HCT116 (cell line): ENCODE results near the gene TMEM150C. TPM values are rescaled to one million over a fixed set of nuclear protein-coding genes. Genes with fewer than 3 reads are reported as not detected.

ENCODE experiments used
- ATAC-seq: fragments of 200-7000 bp; cut with Tn5 transposase; 2 replicates; pipeline ENCODE4 v1.9.1; 2020; ENCODE audit warnings: mild to moderate bottlenecking, moderate library complexity
- BruUV-seq: library from RNA; stranded (reverse); fragments of 400-500 nt; replicated peaks from 2 replicates; lab custom pipeline; 2021; lab: Mats Ljungman, UMichigan
- CTCF ChIA-PET: fragments of 300-600 bp; sonication (Branson Sonifier 250); formaldehyde crosslinking; loops from one replicate; lab custom pipeline; 2021; ENCODE audit warnings: antibody characterized with exemption; lab: Charles Lee
- POLR2A ChIA-PET: fragments of 300-600, 350-600 bp; sonication (Branson Sonifier 250); formaldehyde crosslinking; loops from one replicate; lab custom pipeline; 2021; ENCODE audit warnings: antibody characterized with exemption; lab: Charles Lee
- RAD21 ChIA-PET, 2 experiments: fragments of 300-600 bp; sonication (Branson Sonifier 250); formaldehyde crosslinking; loops; one replicate each; lab custom pipeline; 2023; ENCODE audit warnings: low total read pairs in 2 of 2; ENCODE audit not compliant: uncharacterized antibody in 2 of 2, unreplicated experiment in 2 of 2, low non-redundant PET in 1 of 2; lab: Charles Lee
- DNase-seq: peaks from one replicate; pipeline ENCODE4 v3.0.0-alpha.2; 2010; ENCODE audit warnings: low read depth, low spot score
- H2AFZ ChIP-seq: fragments of 200-600 bp; shearing (Covaris generic), sonication (generic); 2 replicates; pipeline ENCODE4 v1.6.1; 2017; ENCODE audit warnings: low read depth, mixed run types, mixed read lengths, antibody characterized with exemption, low read length; ENCODE audit not compliant: poor library complexity, severe bottlenecking
- H3K27ac ChIP-seq: 2 replicates; pipeline ENCODE4 v1.5.1; 2012; ENCODE audit warnings: low read depth, low read length
- H3K27me3 ChIP-seq: fragments of 200-600 bp; sonication (generic); 2 replicates; pipeline ENCODE4 v1.6.1; 2016; ENCODE audit warnings: mixed run types, low read length, mixed read lengths; ENCODE audit not compliant: insufficient read depth
- H3K36me3 ChIP-seq, 2 experiments: fragments of 200-500 bp in 1 of 2; fragments of 200-600 bp in 1 of 2; sonication (Bioruptor generic) in 1 of 2; sonication (generic) in 1 of 2; 2 replicates each; pipeline versions ENCODE4 v1.5.1 to v1.6.1; 2014 to 2016; ENCODE audit warnings: low read length in 2 of 2, inconsistent platforms in 1 of 2, mixed read lengths in 1 of 2, mixed run types in 1 of 2; ENCODE audit not compliant: insufficient read depth in 2 of 2, control insufficient read depth in 1 of 2
- H3K4me1 ChIP-seq, 2 experiments: fragments of 200-600 bp in 1 of 2; sonication (generic) in 1 of 2; 2 replicates each; pipeline versions ENCODE4 v1.5.1 to v1.6.1; 2012 to 2017; ENCODE audit warnings: low read length in 2 of 2, inconsistent platforms in 1 of 2, mild to moderate bottlenecking in 1 of 2, mixed read lengths in 1 of 2, mixed run types in 1 of 2, moderate library complexity in 1 of 2; ENCODE audit not compliant: insufficient read depth in 2 of 2, control insufficient read depth in 1 of 2
- H3K4me2 ChIP-seq: fragments of 200-600 bp; sonication (generic); 2 replicates; pipeline ENCODE4 v1.6.1; 2017; ENCODE audit warnings: mixed run types, low read length, mixed read lengths
- H3K4me3 ChIP-seq, 2 experiments: fragments of 200-600 bp in 1 of 2; sonication (generic) in 1 of 2; replicated peaks in 1 of 2; 2 replicates each; pipeline ENCODE4 v1.5.1; 2011 to 2016; ENCODE audit warnings: low read length in 2 of 2, control low read depth in 1 of 2, low read depth in 1 of 2, mild to moderate bottlenecking in 1 of 2, mixed read lengths in 1 of 2, mixed run types in 1 of 2
- H3K79me2 ChIP-seq: fragments of 200-600 bp; sonication (generic); 2 replicates; pipeline ENCODE4 v1.6.1; 2017; ENCODE audit warnings: mild to moderate bottlenecking, mixed run types, low read length, moderate library complexity, mixed read lengths; ENCODE audit not compliant: insufficient read depth
- H3K9ac ChIP-seq: fragments of 200-600 bp; sonication (generic); 2 replicates; pipeline ENCODE4 v1.6.1; 2016; ENCODE audit warnings: low read length, mixed read lengths
- H3K9me2 ChIP-seq: fragments of 200-600 bp; sonication (generic), shearing (Covaris generic); 2 replicates; pipeline ENCODE4 v1.6.1; 2017; ENCODE audit warnings: mixed run types, mild to moderate bottlenecking, moderate library complexity; ENCODE audit not compliant: insufficient read depth
- H3K9me3 ChIP-seq, 2 experiments: fragments of 200-500 bp in 1 of 2; fragments of 200-600 bp in 1 of 2; sonication (Bioruptor generic) in 1 of 2; sonication (generic) in 1 of 2; 2 replicates each; pipeline ENCODE4 v1.6.1; 2014 to 2017; ENCODE audit warnings: low read length in 2 of 2, mixed read lengths in 2 of 2, inconsistent platforms in 1 of 2, low read depth in 1 of 2, mild to moderate bottlenecking in 1 of 2, mixed run types in 1 of 2, moderate library complexity in 1 of 2; ENCODE audit not compliant: control insufficient read depth in 1 of 2, insufficient read depth in 1 of 2
- H4K20me1 ChIP-seq: fragments of 200-600 bp; sonication (generic), shearing (Covaris generic); 2 replicates; pipeline ENCODE4 v1.6.1; 2017; ENCODE audit warnings: mixed run types, mild to moderate bottlenecking, moderate library complexity; ENCODE audit not compliant: insufficient read depth
- CBX3 ChIP-seq: IDR thresholded peaks from 2 replicates; pipeline ENCODE4 v1.6.1; 2012; ENCODE audit warnings: low read depth
- CEBPB ChIP-seq: IDR thresholded peaks from 2 replicates; pipeline ENCODE4 v1.6.1; 2012; ENCODE audit warnings: low read depth
- CTCF ChIP-seq, 3 experiments: fragments of 200-600 bp in 1 of 3; sonication (generic) in 1 of 3; IDR thresholded peaks in 2 of 3; conservative IDR thresholded peaks in 1 of 3; 2 replicates each; pipeline ENCODE4 v1.5.1; 2012 to 2017; ENCODE audit warnings: low read depth in 2 of 3, low read length in 2 of 3, antibody characterized with exemption in 1 of 3, borderline replicate concordance in 1 of 3, control low read depth in 1 of 3, mild to moderate bottlenecking in 1 of 3, mixed read lengths in 1 of 3, mixed run types in 1 of 3, moderate library complexity in 1 of 3; ENCODE audit not compliant: insufficient read depth in 1 of 3
- ELF1 ChIP-seq: IDR thresholded peaks from 2 replicates; pipeline ENCODE4 v1.6.1; 2012; ENCODE audit warnings: low read depth, borderline replicate concordance
- EZH2phosphoT487 ChIP-seq: fragments of 200-600 bp; IDR thresholded peaks from 2 replicates; pipeline ENCODE4 v1.6.1; 2018; ENCODE audit warnings: antibody characterized with exemption, borderline replicate concordance
- FOSL1 ChIP-seq: IDR thresholded peaks from 2 replicates; pipeline ENCODE4 v1.6.1; 2012; ENCODE audit warnings: low read depth
- POLR2AphosphoS5 ChIP-seq: IDR thresholded peaks from 2 replicates; pipeline ENCODE4 v1.6.1; 2011; ENCODE audit warnings: mild to moderate bottlenecking, low read depth, low read length, moderate library complexity
- RAD21 ChIP-seq: IDR thresholded peaks from 2 replicates; pipeline ENCODE4 v1.6.1; 2012; ENCODE audit warnings: low read depth, mild to moderate bottlenecking
- REST ChIP-seq: IDR thresholded peaks from 2 replicates; pipeline ENCODE4 v1.6.1; 2012; ENCODE audit warnings: low read depth
- TCF7L2 ChIP-seq: IDR thresholded peaks from 2 replicates; pipeline ENCODE4 v1.7.0; 2011; ENCODE audit warnings: borderline replicate concordance, inconsistent platforms; ENCODE audit not compliant: insufficient read depth, insufficient read length; ENCODE audit errors: extremely low read depth
- YY1 ChIP-seq: IDR thresholded peaks from 2 replicates; pipeline ENCODE4 v1.6.1; 2011; ENCODE audit warnings: low read length, low read depth, moderate library complexity, mild to moderate bottlenecking; ENCODE audit not compliant: insufficient replicate concordance; ENCODE audit errors: extremely low read depth
- intact Hi-C: fragments of 100-400 bp; cut with micrococcal nuclease; formaldehyde crosslinking; loops from 2 replicates; pipeline ENCODE4 v1.10.0; 2022
- total RNA-seq: library from RNA; stranded (reverse); gene quantifications from one replicate; pipeline ENCODE4 v1.2.1, GENCODE V29; 2021; ENCODE audit not compliant: unreplicated experiment
- TF ChIP-seq, protein P1 (sequence below): IDR thresholded peaks from 2 replicates; pipeline ENCODE4 v1.6.1; 2011; ENCODE audit warnings: mild to moderate bottlenecking, low read length, moderate library complexity; ENCODE audit not compliant: insufficient replicate concordance; ENCODE audit errors: extremely low read depth
- TF ChIP-seq, protein P2 (sequence below): IDR thresholded peaks from 2 replicates; pipeline ENCODE4 v1.6.1; 2012

TMEM150C gene
- total RNA-seq, 1 experiment from 2014 or later = 1.2 TPM

- Histone ChIP-seq H2AFZ (no peak overlapping the region), H3K9me2 (no peaks in the 10 kb centered on the region), H3K4me1 (no peaks in the 10 kb centered on the region), H4K20me1 (no peaks in the 10 kb centered on the region), H3K9ac (no peak overlapping the region), H3K4me2 (no peak overlapping the region), H3K79me2 (no peaks in the 10 kb centered on the region), H3K9me3 (no peaks in the 10 kb centered on the region), H3K4me3 (no peak overlapping the region), H3K27ac (no peak overlapping the region), H3K36me3 (no peaks in the 10 kb centered on the region), H3K27me3 (0 out of 2 replicates have a peak, but pooled peaks cover 10% of the 10 kb centered on the region)
- intact Hi-C loops = loop anchor here (5.0 kb wide), 1 partner anchor 137 kb away; no protein-coding TSS in a partner anchor
- peak; percentile 1 for DNase-seq
- CTCF ChIA-PET = interaction anchor here (2.1 kb wide), 1 partner anchor 137 kb away, joined by 9 read pairs; no protein-coding TSS in a partner anchor
- TF ChIP-seq, protein P1, sequence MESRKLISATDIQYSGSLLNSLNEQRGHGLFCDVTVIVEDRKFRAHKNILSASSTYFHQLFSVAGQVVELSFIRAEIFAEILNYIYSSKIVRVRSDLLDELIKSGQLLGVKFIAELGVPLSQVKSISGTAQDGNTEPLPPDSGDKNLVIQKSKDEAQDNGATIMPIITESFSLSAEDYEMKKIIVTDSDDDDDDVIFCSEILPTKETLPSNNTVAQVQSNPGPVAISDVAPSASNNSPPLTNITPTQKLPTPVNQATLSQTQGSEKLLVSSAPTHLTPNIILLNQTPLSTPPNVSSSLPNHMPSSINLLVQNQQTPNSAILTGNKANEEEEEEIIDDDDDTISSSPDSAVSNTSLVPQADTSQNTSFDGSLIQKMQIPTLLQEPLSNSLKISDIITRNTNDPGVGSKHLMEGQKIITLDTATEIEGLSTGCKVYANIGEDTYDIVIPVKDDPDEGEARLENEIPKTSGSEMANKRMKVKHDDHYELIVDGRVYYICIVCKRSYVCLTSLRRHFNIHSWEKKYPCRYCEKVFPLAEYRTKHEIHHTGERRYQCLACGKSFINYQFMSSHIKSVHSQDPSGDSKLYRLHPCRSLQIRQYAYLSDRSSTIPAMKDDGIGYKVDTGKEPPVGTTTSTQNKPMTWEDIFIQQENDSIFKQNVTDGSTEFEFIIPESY = no peak
- TF ChIP-seq TCF7L2 = no peak
- no peak for TF ChIP-seq FOSL1
- no peak for TF ChIP-seq ELF1
- TF ChIP-seq REST = no peak
- TF ChIP-seq YY1 = no peak
- no peak for TF ChIP-seq CBX3
- TF ChIP-seq CTCF (IDR thresholded peaks at IDR 0.05 in 2 of 3, conservative IDR thresholded peaks at IDR 0.05 in 1 of 3; ENCODE audit: borderline replicate concordance in 1 of 3, insufficient read depth in 1 of 3, low read depth in 2 of 3, low read length in 2 of 3) = 0 out of 6 replicates have a peak, but pooled peaks have one; percentile 7 to 19 (median 12)
- TF ChIP-seq POLR2AphosphoS5 = no peak
- no peak for TF ChIP-seq EZH2phosphoT487
- TF ChIP-seq, protein P2, sequence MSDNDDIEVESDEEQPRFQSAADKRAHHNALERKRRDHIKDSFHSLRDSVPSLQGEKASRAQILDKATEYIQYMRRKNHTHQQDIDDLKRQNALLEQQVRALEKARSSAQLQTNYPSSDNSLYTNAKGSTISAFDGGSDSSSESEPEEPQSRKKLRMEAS = no peak
- TF ChIP-seq RAD21 = peak; percentile 49
- TF ChIP-seq CEBPB = no peak
- RAD21 ChIA-PET = no interaction called here
- peak; percentile 72 for ATAC-seq
- BruUV-seq = no TSS peak
- POLR2A ChIA-PET = no interaction called here
These were observed 37.5 kb upstream of the TMEM150C start for GRCh38 chr4:82599336-82599735.
